Suppressor macrophage treated with lipopolysaccharide for 1 hour (primary cell): ENCODE results near the gene DNAJB1.

ENCODE experiments used
- DNase-seq, 3 donors: peaks; one replicate each; pipeline ENCODE4 v3.0.0-alpha.2; 2020 to 2022

Gene DNAJB1

GRCh38 chr19:14472202-14472938 lies 45.8 kb downstream of the DNAJB1 start:
- peak; percentile 73 to 90 (median 82) for DNase-seq

GRCh38 chr19:14471436-14472187 lies 46.6 kb downstream of the DNAJB1 start:
- no peak for DNase-seq

DNA sequence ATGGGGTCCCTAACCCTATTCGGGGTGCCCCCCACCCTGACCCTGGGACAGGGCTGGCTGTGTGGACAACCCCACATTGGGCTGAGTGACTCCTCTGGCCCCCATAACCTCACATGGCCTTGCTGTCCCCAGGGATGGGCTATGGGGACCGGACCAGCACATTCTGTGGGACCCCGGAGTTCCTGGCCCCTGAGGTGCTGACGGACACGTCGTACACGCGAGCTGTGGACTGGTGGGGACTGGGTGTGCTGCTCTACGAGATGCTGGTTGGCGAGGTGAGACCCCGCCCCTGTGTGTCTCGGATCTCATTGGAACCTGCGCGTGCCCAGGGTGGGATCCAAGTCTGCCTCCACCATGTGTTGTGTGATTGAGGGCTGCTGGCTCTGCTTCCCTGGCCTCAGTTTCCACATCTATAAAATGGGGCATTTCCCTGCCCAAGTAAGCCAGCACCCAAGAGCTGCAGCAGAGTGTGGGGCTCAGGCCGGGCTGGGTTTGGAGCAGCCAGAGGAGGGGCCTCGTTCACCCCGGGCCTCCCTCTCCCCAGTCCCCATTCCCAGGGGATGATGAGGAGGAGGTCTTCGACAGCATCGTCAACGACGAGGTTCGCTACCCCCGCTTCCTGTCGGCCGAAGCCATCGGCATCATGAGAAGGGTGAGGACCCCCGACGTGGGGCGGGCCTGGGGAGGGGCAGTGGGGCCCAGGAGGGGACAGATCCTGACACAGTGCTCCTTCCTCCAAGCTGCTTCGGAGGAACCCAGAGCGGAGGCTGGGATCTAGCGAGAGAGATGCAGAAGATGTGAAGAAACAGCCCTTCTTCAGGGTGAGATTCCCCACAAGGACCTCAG lies 47.9 kb downstream of the DNAJB1 start:
- DNase-seq = no peak

- no peak for DNase-seq
These were observed 50.4 kb downstream of the DNAJB1 start for GRCh38 chr19:14467816-14468215.

GRCh38 chr19:14467391-14467790 lies 50.8 kb downstream of the DNAJB1 start:
- DNase-seq = no peak
